HL-60 (cell line): ENCODE measurements around the gene ZDHHC12.

Source experiments
- GABPA ChIP-seq: IDR thresholded peaks from 2 replicates; pipeline ENCODE4 v1.6.1; 2012; ENCODE audit warnings: low read depth
- POLR2AphosphoS5 ChIP-seq: IDR thresholded peaks from 2 replicates; pipeline ENCODE4 v1.6.1; 2012; ENCODE audit warnings: low read depth
- SPI1 ChIP-seq: IDR thresholded peaks from 2 replicates; pipeline ENCODE4 v1.6.1; 2012; ENCODE audit warnings: low read depth, mild to moderate bottlenecking, borderline replicate concordance
- TF ChIP-seq, protein P1 (sequence below): IDR thresholded peaks from one replicate; pipeline ENCODE4 v1.5.1; 2011; ENCODE audit warnings: low read length, control low read depth, inconsistent platforms; ENCODE audit not compliant: insufficient read depth
- TF ChIP-seq, protein P2 (sequence below): IDR thresholded peaks from 2 replicates; pipeline ENCODE4 v1.6.1; 2012; ENCODE audit warnings: low read depth; ENCODE audit not compliant: insufficient replicate concordance

DNA sequence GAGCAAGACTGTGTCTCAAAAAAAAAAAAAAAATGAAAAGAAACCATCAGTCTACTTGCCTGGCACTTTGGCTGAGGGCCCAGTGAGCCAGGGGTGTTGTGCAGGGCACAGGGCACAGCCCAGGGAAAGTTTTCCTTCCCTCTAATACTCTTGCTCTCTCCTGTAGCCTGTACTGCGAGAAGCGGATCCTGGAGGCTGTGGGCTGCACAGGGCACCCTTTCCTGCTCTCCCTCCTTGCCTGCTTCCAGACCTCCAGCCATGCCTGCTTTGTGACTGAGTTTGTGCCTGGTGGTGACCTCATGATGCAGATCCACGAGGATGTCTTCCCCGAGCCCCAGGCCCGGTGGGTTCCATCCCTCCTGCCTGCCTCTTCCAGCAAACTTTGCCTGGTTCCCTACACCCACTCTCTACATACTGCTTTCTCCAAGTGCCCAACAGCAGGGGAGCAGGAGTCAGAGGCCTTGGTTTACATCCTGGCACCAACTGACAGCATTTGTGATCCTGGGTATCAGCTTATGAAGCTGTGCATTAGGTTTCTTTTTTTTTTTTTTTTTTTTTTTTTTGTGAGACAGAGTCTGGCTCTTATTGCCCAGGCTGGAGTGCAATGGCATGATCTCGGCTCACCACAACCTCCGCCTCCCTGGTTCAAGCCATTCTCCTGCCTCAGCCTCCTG, 7.2 kb downstream of the ZDHHC12 start:
- TF ChIP-seq, protein P1, sequence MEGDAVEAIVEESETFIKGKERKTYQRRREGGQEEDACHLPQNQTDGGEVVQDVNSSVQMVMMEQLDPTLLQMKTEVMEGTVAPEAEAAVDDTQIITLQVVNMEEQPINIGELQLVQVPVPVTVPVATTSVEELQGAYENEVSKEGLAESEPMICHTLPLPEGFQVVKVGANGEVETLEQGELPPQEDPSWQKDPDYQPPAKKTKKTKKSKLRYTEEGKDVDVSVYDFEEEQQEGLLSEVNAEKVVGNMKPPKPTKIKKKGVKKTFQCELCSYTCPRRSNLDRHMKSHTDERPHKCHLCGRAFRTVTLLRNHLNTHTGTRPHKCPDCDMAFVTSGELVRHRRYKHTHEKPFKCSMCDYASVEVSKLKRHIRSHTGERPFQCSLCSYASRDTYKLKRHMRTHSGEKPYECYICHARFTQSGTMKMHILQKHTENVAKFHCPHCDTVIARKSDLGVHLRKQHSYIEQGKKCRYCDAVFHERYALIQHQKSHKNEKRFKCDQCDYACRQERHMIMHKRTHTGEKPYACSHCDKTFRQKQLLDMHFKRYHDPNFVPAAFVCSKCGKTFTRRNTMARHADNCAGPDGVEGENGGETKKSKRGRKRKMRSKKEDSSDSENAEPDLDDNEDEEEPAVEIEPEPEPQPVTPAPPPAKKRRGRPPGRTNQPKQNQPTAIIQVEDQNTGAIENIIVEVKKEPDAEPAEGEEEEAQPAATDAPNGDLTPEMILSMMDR: no peak
- TF ChIP-seq SPI1 (no peak), POLR2AphosphoS5 (no peak), GABPA (no peak)
- TF ChIP-seq, protein P2, sequence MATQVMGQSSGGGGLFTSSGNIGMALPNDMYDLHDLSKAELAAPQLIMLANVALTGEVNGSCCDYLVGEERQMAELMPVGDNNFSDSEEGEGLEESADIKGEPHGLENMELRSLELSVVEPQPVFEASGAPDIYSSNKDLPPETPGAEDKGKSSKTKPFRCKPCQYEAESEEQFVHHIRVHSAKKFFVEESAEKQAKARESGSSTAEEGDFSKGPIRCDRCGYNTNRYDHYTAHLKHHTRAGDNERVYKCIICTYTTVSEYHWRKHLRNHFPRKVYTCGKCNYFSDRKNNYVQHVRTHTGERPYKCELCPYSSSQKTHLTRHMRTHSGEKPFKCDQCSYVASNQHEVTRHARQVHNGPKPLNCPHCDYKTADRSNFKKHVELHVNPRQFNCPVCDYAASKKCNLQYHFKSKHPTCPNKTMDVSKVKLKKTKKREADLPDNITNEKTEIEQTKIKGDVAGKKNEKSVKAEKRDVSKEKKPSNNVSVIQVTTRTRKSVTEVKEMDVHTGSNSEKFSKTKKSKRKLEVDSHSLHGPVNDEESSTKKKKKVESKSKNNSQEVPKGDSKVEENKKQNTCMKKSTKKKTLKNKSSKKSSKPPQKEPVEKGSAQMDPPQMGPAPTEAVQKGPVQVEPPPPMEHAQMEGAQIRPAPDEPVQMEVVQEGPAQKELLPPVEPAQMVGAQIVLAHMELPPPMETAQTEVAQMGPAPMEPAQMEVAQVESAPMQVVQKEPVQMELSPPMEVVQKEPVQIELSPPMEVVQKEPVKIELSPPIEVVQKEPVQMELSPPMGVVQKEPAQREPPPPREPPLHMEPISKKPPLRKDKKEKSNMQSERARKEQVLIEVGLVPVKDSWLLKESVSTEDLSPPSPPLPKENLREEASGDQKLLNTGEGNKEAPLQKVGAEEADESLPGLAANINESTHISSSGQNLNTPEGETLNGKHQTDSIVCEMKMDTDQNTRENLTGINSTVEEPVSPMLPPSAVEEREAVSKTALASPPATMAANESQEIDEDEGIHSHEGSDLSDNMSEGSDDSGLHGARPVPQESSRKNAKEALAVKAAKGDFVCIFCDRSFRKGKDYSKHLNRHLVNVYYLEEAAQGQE: no peak
